Left ventricle myocardium inferior (tissue), 1 donor: ENCODE results near the gene RGS14. TPM values are rescaled to one million over a fixed set of nuclear protein-coding genes. Genes with fewer than 3 reads are reported as not detected.

ENCODE experiments used
- DNase-seq: peaks from one replicate; pipeline ENCODE4 v3.0.0-alpha.2; 2020
- H3K27ac ChIP-seq: fragments of 200-600 bp; replicated peaks from 2 replicates; pipeline ENCODE4 v1.8.0; 2021
- H3K27me3 ChIP-seq: fragments of 200-600 bp; 2 replicates; pipeline ENCODE4 v1.8.0; 2021; ENCODE audit warnings: low read depth
- H3K36me3 ChIP-seq: fragments of 200-600 bp; 2 replicates; pipeline ENCODE4 v1.8.0; 2021
- H3K4me1 ChIP-seq: fragments of 200-600 bp; 2 replicates; pipeline ENCODE4 v1.8.0; 2021
- H3K4me3 ChIP-seq: fragments of 200-600 bp; 2 replicates; pipeline ENCODE4 v1.8.0; 2021; ENCODE audit warnings: mild to moderate bottlenecking, moderate library complexity
- H3K9me3 ChIP-seq: fragments of 200-600 bp; replicated peaks from 2 replicates; pipeline ENCODE4 v1.8.0; 2021
- intact Hi-C: fragments of 100-400 bp; cut with micrococcal nuclease; formaldehyde crosslinking; loops from one replicate; pipeline ENCODE4 v1.11.0; 2022
- total RNA-seq: library from RNA; stranded (reverse); fragmentation: NEBNext Ultra II Directional; extraction: Animal tissue kit (Norgen Biotek cat#: 25700); gene quantifications from one replicate; pipeline ENCODE4 v1.2.1, GENCODE V29; 2021
- TF ChIP-seq, protein P1 (sequence below): fragments of 200-600 bp; IDR thresholded peaks from 2 replicates; pipeline ENCODE4 v1.8.0; 2021; ENCODE audit warnings: antibody characterized with exemption, mild to moderate bottlenecking, borderline replicate concordance
- donor health status: DM: no; HTN: yes; CAD: no; lungs with severe emphysema.

RGS14 gene
- total RNA-seq, 1 donor from 2014 or later = 4.6 TPM

DNA sequence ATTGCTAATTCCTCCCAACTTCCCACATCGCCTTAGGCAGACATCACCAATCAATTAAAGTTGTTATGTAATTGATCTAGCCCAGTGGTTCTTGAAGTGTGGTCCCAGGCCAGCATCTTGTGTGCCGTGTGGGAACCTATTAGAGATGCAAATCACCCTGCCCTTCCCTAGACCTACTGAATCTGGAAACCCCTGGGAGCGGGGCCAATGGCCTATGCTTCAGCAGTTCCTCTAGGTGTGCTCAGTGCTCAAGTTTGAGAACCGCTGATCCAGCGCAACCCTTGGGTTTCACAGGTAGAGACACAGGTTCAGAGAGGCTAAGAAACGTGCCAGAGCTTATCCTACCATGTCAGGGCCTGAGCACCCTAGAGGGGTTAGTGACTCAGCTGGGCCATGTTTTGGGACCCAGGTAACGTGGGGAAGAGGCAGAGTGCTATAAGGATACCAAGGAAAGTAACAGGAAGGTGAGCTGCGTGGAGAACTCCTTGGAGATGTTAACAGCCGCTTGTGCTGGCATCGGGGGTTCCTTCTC is 30.9 kb downstream of the RGS14 start:
- no peak overlapping the region for H3K4me3 ChIP-seq
- TF ChIP-seq, protein P1, sequence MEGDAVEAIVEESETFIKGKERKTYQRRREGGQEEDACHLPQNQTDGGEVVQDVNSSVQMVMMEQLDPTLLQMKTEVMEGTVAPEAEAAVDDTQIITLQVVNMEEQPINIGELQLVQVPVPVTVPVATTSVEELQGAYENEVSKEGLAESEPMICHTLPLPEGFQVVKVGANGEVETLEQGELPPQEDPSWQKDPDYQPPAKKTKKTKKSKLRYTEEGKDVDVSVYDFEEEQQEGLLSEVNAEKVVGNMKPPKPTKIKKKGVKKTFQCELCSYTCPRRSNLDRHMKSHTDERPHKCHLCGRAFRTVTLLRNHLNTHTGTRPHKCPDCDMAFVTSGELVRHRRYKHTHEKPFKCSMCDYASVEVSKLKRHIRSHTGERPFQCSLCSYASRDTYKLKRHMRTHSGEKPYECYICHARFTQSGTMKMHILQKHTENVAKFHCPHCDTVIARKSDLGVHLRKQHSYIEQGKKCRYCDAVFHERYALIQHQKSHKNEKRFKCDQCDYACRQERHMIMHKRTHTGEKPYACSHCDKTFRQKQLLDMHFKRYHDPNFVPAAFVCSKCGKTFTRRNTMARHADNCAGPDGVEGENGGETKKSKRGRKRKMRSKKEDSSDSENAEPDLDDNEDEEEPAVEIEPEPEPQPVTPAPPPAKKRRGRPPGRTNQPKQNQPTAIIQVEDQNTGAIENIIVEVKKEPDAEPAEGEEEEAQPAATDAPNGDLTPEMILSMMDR = no peak
- DNase-seq = no peak
- H3K9me3 ChIP-seq = no peaks in the 10 kb centered on the region
- no peaks in the 10 kb centered on the region for H3K36me3 ChIP-seq
- peaks cover 69% of the 10 kb centered on the region for H3K27me3 ChIP-seq
- no peak overlapping the region for H3K27ac ChIP-seq
- H3K4me1 ChIP-seq = peaks cover 7% of the 10 kb centered on the region
- intact Hi-C loops = no loop called here

DNA sequence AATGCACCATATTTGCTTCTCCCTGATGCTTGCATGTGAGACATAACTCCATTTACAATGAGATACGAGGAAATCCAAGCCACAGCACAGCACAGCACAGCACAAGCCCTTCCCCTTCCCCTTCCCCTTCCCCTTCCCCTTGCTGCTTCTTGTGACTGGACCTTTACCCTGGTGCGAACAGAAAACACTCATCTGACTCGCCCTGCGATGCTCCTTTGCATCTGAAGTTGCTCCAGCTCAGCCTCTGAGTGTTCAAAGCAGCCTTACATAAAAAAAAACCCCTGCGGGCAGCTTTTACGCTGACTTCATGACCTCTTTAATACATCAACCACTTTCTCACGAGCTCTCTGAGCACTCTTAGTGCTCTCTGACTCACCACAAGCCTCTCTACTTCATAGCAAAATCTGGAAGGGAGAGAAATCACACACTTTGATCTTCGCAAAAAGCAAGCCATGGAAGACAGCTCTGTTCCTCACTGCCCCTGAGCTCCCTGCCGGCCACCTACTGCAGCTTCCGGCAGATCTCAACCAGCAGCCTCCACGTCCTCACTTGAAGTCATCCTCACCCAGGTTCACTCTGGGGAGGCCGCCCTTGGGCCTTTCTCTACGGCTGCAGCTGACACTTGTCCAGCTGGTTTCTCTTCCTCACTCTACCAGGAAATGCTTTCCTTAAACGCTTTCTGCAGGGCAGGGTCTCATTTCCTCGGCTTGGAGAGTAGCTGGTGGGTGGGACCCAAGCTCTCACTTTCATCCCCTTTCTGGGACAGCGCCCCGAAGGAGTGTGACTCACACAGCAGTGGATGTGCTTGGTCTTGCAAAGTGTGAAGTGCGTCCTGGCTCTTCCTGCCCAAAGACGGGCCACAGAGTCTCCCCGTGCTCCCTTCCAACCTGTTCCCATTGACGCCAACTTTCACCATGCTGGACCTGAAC is 31.8 kb downstream of the RGS14 start:
- Histone ChIP-seq H3K27ac (no peak overlapping the region), H3K36me3 (no peaks in the 10 kb centered on the region), H3K9me3 (no peaks in the 10 kb centered on the region), H3K4me3 (no peak overlapping the region), H3K4me1 (peaks cover 7% of the 10 kb centered on the region), H3K27me3 (peaks cover 69% of the 10 kb centered on the region)
- TF ChIP-seq, protein P1 = no peak
- DNase-seq = no peak
- intact Hi-C loops = loop anchor here (5.0 kb wide), 1 partner anchor 113 kb away; no protein-coding TSS in a partner anchor

DNA sequence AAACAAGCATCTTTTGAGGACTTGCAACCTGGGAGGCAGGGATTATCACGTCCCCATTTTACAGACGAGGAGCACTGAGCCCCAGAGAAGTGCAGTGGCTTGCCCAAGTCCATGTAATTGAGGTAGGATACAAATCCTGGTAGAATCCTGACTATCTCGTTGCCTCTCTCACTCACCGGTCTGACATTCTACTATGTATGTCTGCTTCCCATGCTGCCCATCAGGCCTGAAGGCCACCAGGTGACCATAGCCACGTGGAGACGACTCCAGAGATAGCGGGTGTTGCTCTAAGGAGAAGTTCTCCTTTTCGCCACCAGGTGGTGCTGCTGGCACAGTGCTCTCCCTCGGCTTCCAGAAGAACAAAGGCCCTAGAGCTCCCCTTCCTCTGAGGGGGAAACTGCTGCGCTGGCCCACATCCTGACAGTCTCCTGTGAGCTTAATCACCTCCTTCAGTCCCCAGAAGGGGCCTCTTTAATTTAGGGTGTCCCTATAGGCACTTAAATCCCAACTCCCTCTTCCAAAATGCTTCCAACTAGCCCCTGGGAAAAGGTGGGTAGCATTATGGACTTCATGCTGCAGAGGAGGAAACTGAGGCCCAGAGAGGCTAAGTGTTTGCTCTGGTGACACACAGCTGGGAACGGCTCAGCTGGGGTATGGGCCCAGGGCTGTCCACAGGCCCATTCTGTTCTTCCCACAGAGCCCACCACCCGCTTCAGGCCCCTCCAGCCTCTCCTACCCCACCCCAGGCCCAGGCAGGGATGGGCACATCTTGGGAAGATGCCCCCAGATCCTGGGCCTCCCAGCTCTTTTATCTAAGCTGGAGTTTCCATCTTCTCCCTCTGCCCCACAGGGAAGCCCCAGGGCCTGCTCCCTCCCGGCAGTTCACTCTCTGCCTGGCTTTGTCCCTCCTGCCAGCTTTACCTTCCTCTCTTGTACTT is 32.9 kb downstream of the RGS14 start:
- intact Hi-C loops = loop anchor here (5.0 kb wide), 1 partner anchor 112 kb away; no protein-coding TSS in a partner anchor
- Histone ChIP-seq H3K4me3 (no peak overlapping the region), H3K9me3 (no peaks in the 10 kb centered on the region), H3K4me1 (peaks cover 7% of the 10 kb centered on the region), H3K27me3 (peaks cover 69% of the 10 kb centered on the region), H3K36me3 (no peaks in the 10 kb centered on the region), H3K27ac (no peak overlapping the region)
- DNase-seq = peak; percentile 72
- TF ChIP-seq, protein P1 = peak; percentile 99

DNA sequence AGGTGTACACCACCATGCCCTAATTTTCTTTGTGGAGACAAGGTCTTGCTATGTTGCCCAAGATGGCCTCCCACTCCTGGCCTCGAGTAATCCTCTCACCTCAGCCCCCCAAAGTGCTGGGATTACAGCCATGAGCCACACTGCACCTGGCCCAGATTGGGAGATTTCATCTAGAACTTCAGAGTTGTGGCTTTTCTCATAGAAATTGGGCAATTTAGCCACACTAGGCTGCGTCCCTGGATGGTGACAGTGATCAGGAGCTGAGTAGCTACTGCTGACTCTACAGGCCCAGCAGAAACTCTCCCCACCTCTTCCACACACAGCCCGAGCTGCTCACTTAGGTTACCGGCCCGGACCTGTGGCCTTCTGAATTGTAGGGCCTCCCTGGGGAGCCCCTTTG is 35.0 kb downstream of the RGS14 start:
- Histone ChIP-seq H3K4me3 (no peak overlapping the region), H3K27me3 (peaks cover 69% of the 10 kb centered on the region), H3K36me3 (no peaks in the 10 kb centered on the region), H3K9me3 (no peaks in the 10 kb centered on the region), H3K27ac (no peak overlapping the region), H3K4me1 (peaks cover 7% of the 10 kb centered on the region)
- intact Hi-C loops = loop anchor here (5.0 kb wide), 1 partner anchor 110 kb away; no protein-coding TSS in a partner anchor
- no peak for DNase-seq
- TF ChIP-seq, protein P1 = no peak

DNA sequence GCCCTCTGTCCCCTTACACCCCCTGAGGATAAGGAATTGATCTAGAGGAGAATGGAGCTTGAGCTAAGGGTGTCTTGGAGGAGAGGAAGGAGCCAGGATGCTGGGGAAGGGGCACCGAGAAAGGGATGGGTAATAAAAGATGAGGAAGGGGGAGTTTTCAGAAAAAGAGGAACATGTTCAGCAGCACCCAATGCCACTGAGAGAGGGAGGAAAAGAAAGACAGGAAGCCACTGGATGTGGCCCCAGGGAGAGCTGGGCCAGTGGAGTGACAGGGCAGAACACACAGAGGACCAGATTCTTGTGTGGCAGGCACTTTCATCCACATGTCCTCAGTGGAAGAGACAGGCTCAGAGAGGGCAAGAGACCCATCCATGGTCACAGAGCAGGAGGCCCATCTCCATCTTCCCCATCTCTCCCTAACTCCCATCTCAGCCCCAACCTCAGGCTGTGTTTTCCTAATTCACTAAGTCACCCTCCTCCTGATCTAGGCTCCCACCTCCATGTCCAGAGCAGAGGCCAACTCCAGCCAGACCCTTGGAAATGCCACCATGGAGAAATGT is 35.6 kb downstream of the RGS14 start:
- no peak for DNase-seq
- Histone ChIP-seq H3K27ac (no peak overlapping the region), H3K4me3 (no peak overlapping the region), H3K9me3 (no peaks in the 10 kb centered on the region), H3K36me3 (no peaks in the 10 kb centered on the region), H3K27me3 (peaks cover 69% of the 10 kb centered on the region), H3K4me1 (peaks cover 7% of the 10 kb centered on the region)
- TF ChIP-seq, protein P1 = no peak
- intact Hi-C loops = loop anchor here (5.0 kb wide), 1 partner anchor 109 kb away; no protein-coding TSS in a partner anchor
